NK-92 (cell line): ENCODE data around the gene ZNF580.

Source experiments
- DNase-seq: peaks from one replicate; lab custom pipeline; 2025; ENCODE audit not compliant: unreplicated experiment; lab: John Stamatoyannopoulos, UW

The ZNF580 gene

GRCh38 chr19:55605637-55606470, 34.9 kb upstream of the ZNF580 start, which contains the start of gene ZNF865:
ZNF865 (plus strand) TSS chr19:55605647; CDS start chr19:55613619, 7,972 bp downstream.
- DNase-seq, result no peak

GRCh38 chr19:55606471-55606787, 34.4 kb upstream of the ZNF580 start:
- no peak for DNase-seq

- DNase-seq, result no peak
These were observed 34.0 kb upstream of the ZNF580 start for GRCh38 chr19:55606817-55607216.

- no peak for DNase-seq
These were observed 31.5 kb upstream of the ZNF580 start for GRCh38 chr19:55609326-55609725.

- no peak for DNase-seq
These were observed 29.4 kb upstream of the ZNF580 start for GRCh38 chr19:55611300-55611982.

- DNase-seq, result no peak
These were observed 28.7 kb upstream of the ZNF580 start for GRCh38 chr19:55611983-55612645.

- no peak for DNase-seq
These were observed 27.4 kb upstream of the ZNF580 start for GRCh38 chr19:55613396-55613795.

GRCh38 chr19:55613930-55614710, 26.7 kb upstream of the ZNF580 start:
- DNase-seq, result no peak

GRCh38 chr19:55614711-55615542, 25.9 kb upstream of the ZNF580 start:
- DNase-seq, result no peak

GRCh38 chr19:55615543-55616394, 25.0 kb upstream of the ZNF580 start:
- no peak for DNase-seq

GRCh38 chr19:55616395-55616875, 24.4 kb upstream of the ZNF580 start:
- DNase-seq, result no peak

GRCh38 chr19:55617426-55617825, 23.4 kb upstream of the ZNF580 start:
- DNase-seq, result no peak

GRCh38 chr19:55618426-55618825, 22.4 kb upstream of the ZNF580 start:
- DNase-seq, result no peak

GRCh38 chr19:55619286-55619685, 21.5 kb upstream of the ZNF580 start:
- no peak for DNase-seq

- no peak for DNase-seq
These were observed 20.2 kb upstream of the ZNF580 start for GRCh38 chr19:55620410-55621204.

GRCh38 chr19:55621205-55621672, 19.6 kb upstream of the ZNF580 start:
- DNase-seq, result no peak

GRCh38 chr19:55621673-55622231, 19.1 kb upstream of the ZNF580 start:
- no peak for DNase-seq
